Islet precursor cell (in vitro differentiated cells): Measurements from ENCODE around the gene CREB3L4.

Experiments
- DNase-seq: peaks from one replicate; pipeline ENCODE4 v3.0.0-alpha.2; 2018

CREB3L4 gene

DNA sequence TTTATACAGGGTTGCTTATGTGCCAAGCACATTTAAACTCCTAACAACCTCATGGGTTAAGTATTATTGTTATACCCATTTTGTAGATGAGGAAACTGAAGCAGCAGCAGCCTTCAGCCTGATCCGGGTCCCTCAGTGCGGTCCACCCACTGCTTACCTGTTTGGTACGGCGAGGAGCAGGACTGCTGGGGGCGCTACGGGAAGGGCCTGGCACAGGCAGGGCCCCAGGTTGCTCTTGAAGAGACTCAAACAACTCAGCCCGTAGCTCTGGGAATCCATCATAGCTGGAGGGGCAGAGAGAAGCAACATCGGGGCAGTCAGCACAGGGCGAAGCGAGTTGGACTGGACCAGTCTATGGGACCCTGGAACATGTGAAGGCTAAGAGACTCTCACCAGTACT is 30.4 kb upstream of the CREB3L4 start:
- no peak for DNase-seq

GRCh38 chr1:153938996-153939395 is 28.7 kb upstream of the CREB3L4 start:
- no peak for DNase-seq

- DNase-seq = no peak
Observed at GRCh38 chr1:153939476-153939875, 28.2 kb upstream of the CREB3L4 start.

- DNase-seq = no peak
Observed at GRCh38 chr1:153940756-153941155, 26.9 kb upstream of the CREB3L4 start.

- no peak for DNase-seq
Observed at GRCh38 chr1:153941826-153942725, 25.6 kb upstream of the CREB3L4 start.

DNA sequence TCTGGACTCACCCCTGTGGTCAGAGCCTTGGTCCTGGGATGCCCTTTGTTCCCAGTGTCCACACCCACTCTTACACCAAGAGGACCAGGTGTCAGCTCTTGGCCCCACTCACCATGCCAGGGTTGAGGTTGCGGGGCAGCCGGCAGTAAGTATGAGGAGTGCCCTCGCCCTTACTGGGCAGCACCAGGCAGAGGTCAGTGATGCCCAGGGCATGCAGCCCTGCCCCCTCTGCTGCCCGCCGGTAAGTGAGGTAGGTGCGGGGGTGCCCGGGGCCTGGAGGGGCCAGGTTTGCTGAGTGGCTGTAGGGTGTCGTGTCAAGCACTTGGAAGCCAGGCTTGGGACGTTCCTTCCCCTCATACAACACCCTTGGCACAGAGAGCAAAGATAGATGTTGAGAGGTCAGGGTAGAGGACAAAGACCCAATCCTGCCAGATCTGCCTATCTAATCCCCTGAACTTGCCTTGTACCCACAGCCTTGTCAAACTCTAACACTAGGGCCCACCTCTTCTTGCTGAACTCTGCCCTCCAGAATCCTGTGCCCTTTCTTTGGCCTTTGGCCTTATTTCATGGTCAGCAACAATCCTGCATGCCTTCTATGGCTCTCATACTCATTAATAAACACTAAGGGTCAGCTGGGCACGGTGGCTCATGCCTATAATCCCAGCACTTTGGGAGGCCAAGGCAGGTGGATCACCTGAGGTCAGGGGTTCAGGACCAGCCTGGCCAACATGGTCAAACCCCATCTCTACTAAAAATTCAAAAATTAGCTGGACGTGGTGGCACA is 24.7 kb upstream of the CREB3L4 start:
- no peak for DNase-seq

DNA sequence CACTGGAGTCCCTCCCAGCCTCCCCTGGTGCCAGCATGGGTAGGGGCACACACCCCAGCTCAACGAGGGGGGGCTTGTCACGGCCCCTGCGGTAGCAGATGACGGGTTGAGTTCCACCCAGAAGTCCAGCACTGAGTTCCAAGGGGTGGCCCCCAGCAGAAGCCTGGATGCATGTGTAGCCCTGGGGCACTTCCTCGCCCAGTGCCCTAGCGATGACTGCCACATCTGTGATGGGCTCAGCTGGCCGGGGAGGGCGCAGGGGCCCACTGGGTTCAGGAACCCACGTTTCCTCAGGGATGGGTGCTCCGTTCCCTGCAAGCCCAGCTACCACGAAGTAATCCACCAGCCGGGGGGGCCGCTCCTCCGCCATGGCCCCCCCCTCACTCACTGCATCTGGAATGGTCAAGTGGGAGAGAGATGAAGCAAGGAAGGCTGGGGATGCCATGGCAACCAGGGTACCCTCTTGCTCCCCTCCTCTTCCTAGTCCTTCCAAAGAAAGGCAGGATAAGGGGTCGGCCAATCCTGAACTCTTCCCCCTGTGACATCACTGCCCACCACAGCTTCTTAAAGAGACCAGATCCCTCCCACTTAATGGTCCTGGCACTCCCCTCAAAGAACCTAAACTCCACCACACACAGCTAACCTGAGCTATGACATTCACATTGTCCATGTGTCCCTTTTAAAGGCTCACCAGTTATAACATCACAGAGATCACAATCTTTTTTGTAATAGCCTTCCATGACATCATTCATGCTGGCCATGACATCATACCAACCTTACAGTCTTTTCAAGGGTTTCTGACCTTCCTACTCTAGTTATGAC is 23.5 kb upstream of the CREB3L4 start:
- DNase-seq = no peak

DNA sequence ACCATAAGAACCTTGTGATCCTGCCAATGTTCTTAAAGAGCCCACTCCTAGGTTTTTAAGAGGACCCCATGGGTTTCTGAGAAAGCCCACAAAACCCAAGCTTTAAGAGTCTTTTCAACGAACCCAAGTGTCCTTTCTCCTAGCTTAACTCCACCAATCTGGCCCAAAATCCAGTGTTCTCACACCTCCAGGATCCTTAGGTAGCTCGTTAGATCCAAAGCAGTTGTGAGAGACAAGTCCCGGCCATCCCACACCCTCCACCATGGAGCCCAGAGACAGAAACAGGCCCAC is 22.9 kb upstream of the CREB3L4 start:
- no peak for DNase-seq

GRCh38 chr1:153945131-153945794 is 22.4 kb upstream of the CREB3L4 start:
- no peak for DNase-seq

DNA sequence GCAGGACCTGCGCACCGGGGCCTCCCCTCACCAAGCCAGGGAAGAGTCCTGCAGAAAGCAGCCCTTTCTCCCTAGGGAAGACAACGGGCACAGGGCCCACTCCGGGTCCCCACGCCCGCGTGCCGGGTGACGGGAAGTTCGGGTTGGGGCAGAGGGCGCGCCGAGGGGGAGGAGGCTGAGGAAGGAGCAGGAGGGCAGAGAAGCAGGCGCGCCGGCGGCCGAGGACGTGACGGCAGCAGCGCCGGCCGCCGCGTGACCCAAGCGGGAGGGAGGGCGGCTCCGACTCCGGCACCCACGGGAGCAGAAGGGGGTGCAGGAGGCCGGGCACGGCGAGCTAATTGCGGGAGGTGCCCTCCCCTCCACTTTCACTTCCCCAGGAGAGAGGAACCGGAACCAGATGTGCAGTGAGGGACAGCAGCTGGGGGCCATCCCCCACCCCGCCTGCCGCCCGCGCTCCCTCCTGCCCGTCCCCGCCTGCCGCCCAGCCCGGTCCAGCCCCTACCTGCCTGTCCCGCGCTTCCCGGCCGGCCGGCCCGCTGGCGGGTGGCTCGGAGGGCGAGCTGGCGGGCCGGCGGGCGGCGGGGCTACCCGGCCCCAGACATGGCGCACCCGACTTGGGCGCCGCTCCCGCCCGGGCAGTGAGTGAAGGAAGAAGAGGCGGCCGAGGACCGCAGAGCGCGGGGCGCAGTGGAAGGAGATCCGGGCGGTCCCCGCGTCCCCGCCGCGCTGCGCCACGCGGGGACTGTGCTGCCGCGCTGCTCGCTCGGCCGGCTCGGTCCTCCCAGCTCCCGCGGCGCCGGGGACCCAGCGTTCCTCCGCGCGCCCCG is 21.7 kb upstream of the CREB3L4 start:
- peak; percentile 73 for DNase-seq

DNA sequence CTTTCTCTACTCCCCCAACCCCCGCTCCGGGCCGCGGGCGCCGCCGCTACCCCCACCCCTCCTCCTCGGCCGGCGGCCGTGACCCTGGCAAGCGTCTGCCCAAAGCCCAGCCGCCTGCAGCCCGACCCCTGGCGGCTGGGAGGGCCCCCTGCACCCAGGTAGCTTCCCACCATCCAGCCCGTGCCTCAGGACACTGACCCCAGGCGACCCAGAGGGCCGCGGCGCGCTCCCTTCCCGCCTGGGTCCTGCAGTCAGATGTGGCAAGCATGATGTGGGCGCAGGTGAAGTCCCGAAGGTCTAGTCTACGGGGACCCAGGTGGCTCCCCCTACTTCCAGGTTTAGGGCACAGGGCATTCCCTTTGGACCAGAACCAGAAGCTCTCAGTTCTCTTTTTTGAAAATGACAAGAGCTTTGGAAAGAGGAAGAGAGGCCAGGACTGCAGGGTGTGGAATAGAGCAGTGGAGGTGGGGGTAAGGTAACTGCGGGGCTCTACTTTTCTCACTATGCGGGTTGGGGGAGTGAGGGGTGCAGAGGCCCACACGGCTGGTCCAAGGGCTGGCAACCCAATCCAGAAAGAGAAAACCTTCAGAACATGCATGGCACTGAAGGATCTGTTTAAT is 21.0 kb upstream of the CREB3L4 start, which contains the start of gene DENND4B:
DENND4B (minus strand) TSS at position 97 of the 620 bp plus-strand sequence. CDS start 2,344 bp downstream, outside the sequence.
- peak; percentile 91 for DNase-seq

GRCh38 chr1:153951183-153951582 is 16.5 kb upstream of the CREB3L4 start:
- no peak for DNase-seq

- DNase-seq = no peak
Observed at GRCh38 chr1:153951801-153952200, 15.9 kb upstream of the CREB3L4 start.

DNA sequence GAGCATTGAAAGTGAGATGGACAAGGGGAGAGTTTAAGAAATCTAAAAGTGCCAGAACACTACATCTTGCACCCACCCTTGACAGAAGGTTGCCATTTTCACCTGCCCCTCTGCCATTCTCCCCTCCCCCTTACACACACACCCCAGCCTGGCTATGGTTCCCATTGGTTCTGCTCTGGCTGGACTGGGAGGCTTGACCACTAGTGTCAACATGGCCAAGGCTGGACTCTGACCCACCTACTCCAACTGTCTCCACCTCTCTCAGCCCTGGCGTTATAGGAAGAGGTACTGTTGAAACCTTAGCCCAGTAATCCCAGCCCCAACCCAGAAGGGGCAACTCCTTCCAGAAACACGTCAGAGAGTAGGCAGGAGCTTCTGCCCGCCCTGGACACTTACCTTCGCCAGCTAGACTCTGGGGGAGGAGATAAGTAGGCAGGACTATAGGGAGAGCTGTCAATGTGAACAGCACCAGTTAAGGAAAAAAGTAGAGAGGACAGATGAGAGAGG is 13.8 kb upstream of the CREB3L4 start:
- no peak for DNase-seq

DNA sequence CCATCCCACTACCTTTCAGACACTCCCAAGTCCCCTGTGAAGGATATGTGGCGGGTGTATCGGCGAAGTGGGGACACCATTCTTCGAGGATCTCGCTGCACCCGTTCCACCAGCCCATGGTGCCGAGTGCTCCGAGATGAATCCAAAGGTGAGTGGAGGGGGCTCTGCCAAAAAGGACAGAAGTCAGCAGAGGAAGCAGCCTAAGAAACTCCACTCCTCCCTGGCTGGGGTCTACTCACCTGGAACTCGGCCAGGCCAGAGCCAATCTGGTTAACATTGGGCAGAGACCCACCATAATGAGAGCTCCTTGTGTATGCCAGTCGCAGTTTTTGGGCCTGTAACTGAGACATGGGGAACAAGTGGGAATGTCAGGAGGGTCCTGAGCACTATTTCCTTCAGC is 12.9 kb upstream of the CREB3L4 start:
- no peak for DNase-seq

DNA sequence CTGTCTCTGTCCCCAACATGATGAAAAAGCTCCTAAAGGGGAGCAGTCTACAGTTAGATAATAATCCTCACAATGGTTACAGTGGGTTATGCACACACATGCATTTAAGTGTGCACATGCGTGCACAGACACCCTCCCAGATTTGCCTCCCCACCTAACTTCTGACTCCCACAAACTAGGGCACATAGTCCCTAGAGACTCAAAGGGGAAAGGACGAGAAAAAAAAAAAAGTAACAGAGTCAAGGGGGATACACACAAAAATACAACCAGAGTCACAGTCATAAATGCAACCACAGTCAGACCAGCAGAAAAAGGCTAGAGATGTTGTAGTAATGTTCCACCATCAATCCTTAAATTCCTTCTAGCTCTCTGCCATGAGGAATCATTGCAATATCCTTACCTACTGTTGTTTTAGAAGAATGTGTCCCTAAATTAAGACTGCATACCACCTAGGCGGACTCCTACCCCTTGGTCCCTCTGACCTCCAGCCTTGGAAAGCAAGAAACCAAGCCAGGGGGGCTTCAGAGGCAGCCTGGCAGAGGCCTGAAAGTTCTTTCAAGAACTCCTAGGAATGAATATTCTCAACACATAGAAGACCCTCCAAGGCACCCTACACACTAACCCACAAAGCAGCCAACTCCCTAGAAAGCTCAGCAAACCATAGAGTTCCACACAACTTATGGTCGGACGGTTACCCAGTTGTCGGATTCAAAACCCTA is 10.5 kb upstream of the CREB3L4 start:
- no peak for DNase-seq

- no peak for DNase-seq
Observed at GRCh38 chr1:153957744-153958110, 10.0 kb upstream of the CREB3L4 start.

DNA sequence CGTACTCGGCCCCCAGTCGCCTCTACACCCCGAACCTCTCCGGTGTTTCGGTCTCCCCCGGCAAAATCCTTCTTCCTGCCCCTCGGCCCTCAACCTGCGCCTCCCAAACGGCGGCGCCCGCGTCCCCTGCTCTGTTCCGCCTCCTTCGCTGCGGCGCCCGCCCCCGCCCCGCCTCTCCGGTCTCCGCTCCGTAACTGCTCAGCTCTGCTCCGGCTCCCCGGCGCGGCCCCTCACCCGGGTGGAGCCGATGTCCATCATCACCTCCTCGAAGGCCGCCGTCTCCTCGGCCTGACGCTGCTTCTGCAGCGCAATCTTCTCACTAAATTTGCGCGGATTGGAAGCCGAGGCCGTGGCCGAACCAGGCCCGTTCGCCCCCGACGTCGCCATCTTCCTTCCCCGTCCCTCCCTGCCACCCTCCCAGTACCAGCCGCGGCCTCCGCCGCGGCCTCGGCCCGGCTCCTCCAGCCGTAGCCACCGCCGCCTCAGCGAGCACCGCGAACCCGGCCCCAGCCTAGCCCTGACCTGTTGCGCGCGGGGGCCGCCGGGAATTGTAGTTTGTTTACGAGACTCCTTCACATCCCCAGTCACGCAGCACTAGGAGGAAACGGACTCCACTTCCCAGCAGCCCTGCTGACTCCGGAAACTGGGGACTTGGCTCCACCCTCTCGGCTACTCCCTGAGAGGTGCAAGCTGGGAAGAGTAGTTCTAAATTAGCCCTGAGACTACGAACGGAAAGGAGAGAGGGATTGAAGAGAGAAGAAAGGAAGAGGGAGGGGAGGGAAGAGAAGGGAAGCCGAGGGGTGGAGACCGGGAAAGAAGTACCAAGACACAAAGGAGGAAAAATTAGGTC is 9.4 kb upstream of the CREB3L4 start, which contains the start of gene CRTC2:
CRTC2 (minus strand) TSS at position 502 of the 850 bp plus-strand sequence; CDS start at position 387, 115 bp downstream.
- DNase-seq = peak; percentile 100

- DNase-seq = no peak
Observed at GRCh38 chr1:153958961-153959260, 8.8 kb upstream of the CREB3L4 start.
